NCI-H146 (cell line): Measurements from ENCODE around the gene LBX1.
A peak's percentile ranks its signal among the peaks of the same experiment; 100 is the strongest.

ENCODE experiments used
- DNase-seq: peaks from one replicate; lab custom pipeline; 2025; lab: John Stamatoyannopoulos, UW

Gene LBX1

DNA sequence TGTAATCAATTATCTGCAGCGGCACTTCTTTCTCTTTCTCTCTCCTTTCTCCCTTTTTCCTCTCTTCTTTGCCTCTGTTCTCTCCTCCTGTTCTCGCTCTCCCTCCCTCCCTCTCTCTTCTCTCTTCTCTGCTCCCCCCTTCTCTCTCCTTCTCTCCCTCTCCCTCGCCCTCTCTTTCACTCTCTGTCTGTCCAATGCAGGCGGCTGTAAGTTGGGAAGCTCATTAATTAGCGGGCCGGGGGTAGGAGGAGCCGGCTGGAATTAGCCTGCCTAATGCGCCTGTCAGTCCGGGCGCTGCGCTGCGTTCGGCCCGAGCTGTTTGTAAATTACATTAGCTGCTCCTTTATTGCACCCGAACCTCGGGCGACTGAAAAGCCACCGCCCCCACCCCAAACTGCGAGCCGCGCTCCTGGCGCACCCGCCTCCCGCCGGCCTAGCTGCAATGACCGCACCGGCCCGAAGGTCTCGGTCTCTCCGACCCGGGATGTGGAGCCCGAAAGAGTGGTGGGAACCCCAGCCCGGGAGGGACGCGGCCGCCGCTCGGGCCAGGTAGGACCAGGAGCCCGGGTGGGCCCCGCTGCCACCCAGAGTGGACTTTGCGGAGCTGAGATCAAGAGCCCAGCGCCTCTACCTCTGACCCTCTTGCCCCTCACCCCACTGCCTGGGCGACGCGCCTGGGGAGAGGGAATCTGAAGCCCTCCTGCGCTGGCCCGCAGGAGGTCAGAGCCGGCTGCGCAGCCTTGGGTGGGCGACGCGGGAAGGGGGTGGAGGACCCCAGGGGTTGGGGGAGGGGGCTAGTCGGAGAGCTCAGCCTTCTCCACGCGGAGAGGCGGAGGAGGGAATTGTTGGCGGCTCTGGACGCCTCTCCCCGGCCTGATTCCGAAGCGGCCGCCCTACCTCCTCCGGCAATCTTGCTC, at the start of gene LBX1:
Gene LBX1, minus strand, starts transcription at position 198 of the 917 bp plus-strand sequence. CDS start 648 bp downstream, outside the sequence.
- DNase-seq = no peak

DNA sequence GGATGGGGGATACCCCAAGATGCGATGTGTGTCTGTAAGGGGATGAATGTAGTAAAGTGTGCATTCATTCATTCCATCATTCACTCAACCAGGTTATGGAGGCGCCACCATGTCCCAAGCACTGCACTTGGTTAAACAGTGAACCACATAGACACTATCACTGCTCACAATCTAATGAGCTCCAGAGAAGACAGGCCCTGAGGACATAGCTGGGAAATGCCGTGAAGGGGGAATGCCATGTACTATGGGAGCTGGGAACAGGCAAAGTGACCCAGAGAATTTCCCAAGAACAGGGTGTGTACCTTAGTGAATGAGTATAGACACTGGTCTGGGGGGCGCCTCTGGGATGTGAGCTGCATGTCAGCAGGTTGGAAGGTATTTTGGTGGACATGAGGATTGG, 44.5 kb upstream of the LBX1 start:
- DNase-seq = no peak

DNA sequence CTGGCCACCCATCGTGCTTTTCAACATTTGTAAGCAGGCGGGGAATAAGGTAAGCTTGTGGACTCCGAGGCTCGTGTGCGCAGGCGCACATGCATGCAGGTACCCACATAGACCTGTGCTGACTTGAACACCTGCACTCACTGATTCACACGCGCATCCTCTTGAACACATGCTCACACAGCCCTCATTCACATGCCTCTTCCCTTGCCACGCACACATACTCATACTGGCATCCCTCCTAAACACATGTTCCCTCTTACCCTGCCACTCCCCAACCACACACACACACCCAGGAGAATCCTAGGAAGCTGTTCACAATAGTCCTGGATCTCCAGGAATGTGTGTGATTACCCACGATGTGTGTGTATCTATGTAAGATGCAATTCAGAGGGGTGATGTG, 44.1 kb upstream of the LBX1 start:
- DNase-seq = no peak

- peak; percentile 52 for DNase-seq
Measured at GRCh38 chr10:101272229-101272868, 43.1 kb upstream of the LBX1 start.

- no peak for DNase-seq
Measured at GRCh38 chr10:101270763-101271162, 41.5 kb upstream of the LBX1 start.

- DNase-seq = no peak
Measured at GRCh38 chr10:101267776-101268175, 38.5 kb upstream of the LBX1 start.

GRCh38 chr10:101267290-101267680, 38.0 kb upstream of the LBX1 start:
- no peak for DNase-seq

DNA sequence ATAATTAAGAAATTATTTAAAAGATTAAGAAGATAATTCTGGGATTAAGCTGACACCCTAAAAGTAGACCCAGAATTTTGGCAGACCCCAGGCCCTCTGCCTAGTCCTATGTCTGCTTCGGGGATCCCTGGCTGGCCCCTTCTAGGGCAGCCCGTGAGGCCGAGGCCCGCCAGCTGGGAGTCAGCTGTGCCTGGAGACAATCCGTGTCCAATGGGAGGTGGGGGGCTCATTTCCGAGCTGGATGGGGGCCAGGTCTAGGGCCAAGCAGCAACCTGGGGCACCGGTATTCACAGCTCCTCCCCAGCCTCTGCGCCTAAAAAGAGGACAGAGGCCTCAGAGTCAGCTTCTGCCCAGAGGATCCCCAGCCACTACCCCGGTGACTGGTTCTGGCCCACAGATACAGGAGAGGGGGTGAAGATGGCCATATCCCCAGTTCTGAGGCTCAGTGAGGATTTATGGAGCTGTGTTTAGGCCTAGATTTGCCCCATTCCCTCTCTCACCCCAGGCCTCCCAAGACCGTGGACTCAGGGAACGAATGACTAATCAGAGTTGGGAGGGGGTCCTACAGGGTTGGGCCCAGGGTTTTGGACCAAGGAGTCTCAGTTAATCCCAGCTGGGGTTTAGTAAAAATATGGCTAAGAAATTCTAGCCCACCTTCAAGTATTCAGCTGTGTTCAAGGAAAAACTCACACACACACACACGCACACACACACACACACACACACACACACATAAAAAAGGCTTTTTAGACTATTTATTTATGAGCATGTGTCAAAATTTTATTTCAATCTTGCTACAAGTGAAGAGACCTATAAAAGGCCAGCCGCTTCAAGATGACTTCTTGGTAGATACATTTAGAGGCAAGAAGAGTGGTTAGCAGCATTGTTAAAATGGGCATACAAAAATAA, 37.4 kb upstream of the LBX1 start:
- no peak for DNase-seq

DNA sequence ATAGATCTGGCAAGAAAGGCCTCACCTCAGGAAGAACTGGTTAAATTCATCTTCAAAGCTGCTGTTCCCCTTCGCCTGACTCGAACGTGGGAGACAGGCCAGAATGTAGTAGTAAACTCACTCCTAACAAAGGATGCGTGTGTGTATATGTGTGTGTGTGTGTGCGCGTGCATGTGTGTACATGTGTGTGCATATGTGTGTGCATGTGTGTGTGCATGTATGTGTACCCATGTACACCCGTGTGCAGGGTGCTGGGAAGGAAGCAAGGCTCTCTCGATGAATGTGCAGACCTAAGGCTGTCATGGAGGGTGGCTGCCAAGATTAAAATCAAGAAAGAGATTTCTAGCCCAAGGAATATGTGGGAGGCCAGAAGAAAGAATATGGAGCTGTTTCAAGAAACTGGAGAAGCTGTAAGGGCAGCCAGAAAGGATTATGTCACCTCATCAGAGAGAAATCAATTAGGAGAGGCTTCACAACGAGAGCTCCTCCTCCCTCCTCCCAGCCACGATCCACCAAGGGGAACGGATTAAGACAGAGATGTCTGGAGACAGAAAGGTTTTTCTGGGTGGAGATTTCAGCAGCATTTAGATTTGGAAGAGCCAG, 34.0 kb upstream of the LBX1 start:
- DNase-seq = no peak

DNA sequence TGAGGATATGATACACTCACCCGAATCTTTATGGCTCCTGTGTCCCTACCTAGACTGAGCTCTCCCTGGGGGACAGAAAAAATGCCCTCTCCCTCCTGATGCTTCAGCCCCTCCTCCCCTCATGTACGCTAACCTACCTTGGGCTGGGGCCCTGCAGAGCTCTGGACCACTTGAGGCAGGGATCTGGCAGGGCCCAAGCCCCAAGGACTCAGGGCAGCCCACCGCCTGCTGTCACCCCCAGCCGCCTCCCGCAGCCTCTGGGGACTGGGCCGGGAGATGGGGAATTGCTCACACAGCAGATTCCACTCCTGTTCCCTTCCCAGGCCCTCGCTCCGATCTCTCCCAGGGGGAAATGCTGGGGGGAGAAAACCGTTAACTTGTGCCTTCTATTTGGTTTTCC, 32.9 kb upstream of the LBX1 start:
- DNase-seq = no peak

DNA sequence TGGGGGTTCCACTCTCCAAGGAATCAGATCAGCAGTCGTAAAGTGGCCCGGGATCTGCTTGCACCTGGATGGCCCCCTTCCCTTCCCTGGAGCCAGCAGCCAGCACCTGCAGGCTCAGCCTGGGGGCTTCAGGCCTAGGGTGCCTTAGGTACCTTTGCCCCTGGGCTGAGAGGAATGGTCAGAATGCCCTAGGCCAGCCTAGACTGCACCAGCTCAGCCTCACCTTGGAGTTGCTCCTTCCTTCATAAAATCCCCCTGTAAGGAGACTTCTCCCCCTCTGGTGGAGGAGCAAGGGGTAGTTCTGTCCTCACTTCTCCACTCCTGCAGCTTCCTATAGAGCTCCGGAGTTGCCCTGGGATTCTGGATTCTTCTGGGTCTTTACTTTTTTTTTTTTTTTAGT, 32.4 kb upstream of the LBX1 start:
- no peak for DNase-seq

DNA sequence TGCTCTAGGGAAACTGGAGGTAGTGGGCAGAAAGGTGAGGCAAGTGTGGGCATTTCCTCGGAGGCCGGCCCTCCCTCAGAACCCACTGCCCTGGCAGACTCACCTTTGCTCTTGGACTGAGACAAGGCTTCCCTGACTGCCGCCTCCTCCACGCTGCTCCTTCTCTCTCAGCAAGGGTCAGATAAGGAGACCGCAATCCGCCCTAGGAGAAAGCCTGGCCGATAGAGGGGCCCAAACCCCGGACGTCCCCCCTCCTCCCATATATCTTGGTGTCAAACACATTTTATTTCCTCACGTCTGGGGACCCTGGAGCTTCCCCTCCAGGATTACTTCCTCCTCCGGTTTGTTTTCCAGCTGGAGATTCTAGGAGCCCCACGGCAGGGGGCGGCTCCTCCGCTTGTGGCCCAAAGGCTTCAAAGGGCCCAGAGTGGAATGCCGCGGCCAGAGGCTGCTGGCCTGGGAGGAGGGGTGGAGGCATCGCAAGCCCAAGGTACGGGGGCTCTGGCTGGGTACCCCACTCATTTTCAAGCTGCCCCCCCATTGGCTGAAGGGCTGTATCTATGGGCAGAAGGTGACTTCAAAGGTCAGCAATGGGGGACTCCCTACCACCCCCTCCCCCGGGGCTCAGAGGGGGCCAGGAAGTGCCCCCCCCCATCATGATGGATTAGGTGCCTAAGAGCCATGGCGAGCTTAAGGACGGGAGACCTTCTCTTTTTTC, 31.7 kb upstream of the LBX1 start:
- no peak for DNase-seq

GRCh38 chr10:101258179-101258885, 29.1 kb upstream of the LBX1 start:
- DNase-seq = no peak

GRCh38 chr10:101257491-101257890, 28.2 kb upstream of the LBX1 start:
- DNase-seq = no peak

DNA sequence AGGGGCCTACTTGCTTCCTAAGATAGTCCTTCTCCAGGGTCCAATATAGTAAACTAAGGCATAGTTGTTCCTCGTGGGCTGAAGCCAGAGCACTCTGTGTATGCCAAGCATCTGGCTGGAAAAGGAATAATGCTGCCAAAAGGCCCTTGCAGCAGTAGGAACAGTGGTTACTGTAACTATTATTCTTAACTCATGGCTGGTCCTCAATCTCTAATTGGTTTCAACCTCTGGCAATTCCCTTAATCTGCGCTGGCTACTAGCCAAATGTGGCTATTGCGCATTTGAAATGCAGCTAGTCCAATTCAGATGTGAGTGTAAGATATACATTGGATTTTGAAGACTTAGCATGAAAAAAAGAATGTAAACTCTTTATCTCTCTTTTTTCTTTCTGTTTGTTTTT, 27.8 kb upstream of the LBX1 start:
- no peak for DNase-seq

GRCh38 chr10:101256387-101256786, 27.1 kb upstream of the LBX1 start:
- no peak for DNase-seq

DNA sequence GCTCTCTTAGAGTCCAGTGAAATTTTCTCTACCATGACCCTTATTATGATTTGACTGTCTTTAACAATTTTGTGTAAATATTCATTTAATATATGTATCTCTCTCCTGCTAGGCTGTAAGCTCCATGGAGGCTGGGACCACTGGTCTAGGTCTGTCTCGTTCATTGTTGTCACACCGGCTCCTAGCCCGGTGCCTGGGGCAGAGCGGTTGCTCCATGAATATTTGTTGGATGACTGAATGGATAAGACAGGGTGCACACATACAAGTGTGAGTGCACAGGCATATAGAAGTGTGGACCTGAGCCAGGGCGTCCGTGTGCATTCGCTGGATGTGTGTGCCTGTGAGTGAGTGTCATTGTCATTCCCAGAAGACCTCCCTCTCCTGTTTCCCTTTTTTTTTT, 20.9 kb upstream of the LBX1 start:
- no peak for DNase-seq

- DNase-seq = no peak
Measured at GRCh38 chr10:101249171-101249581, 19.9 kb upstream of the LBX1 start.

DNA sequence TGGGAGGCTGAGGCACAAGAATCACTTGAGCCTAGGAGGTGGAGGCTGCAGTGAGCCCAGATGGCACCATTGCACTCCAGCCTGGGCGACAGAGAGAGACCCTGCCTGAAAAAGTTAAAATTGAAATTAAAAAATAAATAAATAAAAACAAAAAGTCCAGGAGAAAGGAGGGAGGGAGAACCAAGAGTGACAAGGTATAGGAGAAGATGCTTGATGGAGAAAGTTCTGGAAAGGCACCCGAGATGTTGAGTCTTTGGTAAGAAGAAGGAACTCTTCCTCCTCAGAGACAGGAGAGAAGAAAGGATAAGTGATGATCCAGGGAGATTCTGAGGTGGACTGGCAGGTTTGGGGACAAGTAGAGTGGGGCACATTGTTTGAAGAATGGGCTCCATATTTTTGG, 17.4 kb upstream of the LBX1 start:
- no peak for DNase-seq

DNA sequence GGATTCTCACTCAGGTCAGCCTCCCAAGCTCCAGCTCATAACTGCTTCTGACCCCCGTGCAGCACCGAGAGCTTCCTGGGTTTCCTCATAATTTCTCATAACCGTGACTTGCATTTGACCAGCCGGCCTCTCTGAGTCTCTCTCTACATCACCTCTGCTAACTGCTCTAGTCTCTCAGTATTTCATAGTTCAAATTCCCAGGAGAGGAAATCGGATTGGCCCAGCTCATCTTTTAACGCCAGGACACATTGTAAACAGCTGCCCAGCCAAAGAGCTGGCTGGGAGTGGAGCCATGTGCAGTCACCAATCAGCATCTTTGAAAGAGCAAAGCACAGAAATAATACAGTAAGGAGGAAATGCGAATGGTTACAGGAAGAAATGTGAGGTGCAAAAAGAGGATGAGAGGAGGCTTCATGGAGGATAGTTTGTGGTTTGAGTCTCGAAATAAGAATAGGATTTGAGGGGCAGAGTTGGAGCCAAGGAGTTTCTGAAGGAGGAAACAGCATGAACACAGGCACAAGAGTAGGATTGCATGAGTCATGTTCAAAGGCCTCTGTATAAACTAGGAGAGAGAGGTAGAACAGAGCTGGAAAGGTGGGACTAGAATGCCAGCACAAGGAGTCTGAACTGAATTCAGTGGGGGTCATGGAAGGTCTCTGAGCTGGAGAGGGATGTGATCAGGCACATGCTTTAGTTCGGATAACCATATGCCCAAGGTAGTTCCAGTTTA, 15.2 kb upstream of the LBX1 start:
- no peak for DNase-seq
